NCI-H526 (cell line): ENCODE results near the gene DENND2A.
"Not testable (repeated sequence)": the region's sequence is repeated elsewhere in the genome, so short reads cannot be mapped to it uniquely, and the experiment has no call there.

Source experiments
- DNase-seq, 2 experiments: peaks; one replicate each; lab custom pipeline; 2025; lab: John Stamatoyannopoulos, UW

Gene DENND2A, protein sequence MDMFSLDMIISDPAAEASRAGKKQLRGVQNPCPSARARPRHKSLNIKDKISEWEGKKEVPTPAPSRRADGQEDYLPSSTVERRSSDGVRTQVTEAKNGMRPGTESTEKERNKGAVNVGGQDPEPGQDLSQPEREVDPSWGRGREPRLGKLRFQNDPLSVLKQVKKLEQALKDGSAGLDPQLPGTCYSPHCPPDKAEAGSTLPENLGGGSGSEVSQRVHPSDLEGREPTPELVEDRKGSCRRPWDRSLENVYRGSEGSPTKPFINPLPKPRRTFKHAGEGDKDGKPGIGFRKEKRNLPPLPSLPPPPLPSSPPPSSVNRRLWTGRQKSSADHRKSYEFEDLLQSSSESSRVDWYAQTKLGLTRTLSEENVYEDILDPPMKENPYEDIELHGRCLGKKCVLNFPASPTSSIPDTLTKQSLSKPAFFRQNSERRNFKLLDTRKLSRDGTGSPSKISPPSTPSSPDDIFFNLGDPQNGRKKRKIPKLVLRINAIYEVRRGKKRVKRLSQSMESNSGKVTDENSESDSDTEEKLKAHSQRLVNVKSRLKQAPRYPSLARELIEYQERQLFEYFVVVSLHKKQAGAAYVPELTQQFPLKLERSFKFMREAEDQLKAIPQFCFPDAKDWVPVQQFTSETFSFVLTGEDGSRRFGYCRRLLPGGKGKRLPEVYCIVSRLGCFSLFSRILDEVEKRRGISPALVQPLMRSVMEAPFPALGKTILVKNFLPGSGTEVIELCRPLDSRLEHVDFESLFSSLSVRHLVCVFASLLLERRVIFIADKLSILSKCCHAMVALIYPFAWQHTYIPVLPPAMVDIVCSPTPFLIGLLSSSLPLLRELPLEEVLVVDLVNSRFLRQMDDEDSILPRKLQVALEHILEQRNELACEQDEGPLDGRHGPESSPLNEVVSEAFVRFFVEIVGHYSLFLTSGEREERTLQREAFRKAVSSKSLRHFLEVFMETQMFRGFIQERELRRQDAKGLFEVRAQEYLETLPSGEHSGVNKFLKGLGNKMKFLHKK

DNA sequence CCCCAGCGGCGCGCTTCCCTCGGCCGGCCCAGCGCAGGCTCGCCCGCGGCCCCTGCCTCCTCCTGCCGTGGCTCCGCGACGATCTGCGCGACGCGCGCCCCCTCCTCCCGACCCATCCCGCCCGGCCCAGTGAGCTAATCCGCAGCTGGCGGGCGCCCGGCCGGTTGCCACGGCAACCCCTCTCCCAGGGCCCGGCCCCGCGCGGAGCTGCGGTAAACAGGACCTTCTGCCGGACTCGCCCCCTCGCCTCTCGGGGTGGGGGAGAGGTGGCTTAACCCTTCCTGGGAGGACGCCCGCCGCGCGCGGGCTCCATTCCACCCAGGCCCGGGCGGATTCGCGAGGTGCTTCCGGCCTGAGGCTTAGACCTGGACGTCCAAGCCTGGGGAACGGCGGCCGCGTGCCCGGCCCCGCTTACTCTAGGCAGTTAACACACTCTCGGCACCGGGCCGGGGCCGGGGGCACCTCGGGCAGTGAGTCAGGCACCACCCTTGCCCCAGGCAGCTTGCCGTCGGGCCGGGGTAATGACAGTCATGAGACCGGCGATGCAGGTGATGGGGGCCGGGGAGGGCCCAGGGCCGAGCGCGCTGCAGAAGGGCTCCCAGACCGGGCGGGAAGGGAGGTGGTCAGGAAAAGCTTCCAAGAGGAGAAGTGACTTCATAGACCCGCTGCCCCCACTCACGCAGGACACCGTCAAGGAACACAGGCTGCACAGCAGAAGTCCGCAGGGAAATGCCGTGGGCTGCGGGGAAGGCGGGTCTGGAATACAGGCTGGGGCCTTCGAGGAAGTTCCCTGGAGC, at the start of gene DENND2A:
TSS of gene DENND2A (minus strand) at position 87 of the 797 bp plus-strand sequence. CDS start 38,416 bp downstream, outside the sequence.
- DNase-seq: peak; percentile 29 to 90

DNA sequence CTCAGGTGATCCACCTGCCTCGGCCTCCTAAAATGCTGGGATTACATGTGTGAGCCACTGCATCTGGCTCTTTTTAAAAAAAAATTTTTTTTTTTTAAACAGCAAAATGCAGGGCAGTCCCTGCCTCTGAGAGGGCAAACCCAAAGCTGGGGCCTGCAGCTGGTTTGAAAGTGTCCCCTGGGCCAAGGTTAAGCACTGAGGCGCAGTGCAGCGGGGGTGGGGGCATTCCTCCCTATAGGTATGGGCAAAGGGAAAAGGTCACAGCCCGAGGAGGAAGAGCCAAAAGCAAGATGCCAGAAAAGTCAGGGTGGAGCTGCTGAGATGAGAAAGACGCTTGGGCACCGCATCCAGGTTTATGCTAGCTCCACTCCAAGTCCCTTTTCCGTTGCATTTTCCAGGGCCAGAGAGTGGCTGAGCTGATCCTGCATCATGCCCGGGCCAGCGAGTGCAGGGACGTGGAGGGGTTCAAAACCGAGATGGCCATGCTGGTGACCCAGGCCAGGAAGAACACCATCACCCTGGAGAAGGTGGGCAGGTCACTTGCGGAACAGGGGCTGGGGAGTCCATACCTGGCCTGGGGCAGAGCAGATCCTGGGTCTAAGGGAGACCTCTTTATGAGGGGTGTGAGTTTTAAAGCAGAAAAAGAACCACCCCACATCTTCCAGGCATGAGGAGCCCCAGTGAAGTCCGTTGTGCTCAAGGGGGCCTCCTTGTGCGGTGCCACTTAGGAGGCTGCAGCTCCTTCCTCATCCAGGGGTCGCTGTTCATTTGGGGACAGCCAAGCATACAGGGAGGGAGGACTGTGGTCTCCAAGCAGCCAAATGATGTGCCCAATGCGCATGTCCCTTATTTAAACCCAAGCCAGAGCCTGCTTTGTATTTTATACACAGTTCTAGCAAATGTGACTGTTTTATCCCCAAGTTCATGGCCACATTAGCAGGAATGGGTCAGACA, 48.9 kb upstream of the DENND2A start:
- no peak for DNase-seq

DNA sequence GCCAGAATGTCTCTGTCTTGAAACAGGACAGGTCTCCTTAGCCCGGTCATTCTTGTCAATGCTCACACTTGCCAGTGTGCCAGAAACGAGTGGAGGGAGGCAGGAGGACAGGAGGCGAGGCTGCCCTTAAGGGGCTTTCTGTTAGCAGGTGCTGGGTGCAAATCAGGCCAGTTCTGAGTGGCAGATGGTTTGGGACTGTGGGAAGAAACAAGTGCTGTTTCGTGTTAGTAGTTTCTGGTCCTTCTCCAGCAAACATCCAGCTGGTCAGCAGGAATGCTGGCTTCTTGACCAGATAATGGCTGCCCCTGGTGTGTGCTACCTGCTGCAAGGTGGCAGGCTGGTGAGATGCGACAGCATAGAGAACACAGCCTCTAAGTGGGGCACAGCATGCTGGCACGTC, 47.7 kb upstream of the DENND2A start:
- no peak for DNase-seq

DNA sequence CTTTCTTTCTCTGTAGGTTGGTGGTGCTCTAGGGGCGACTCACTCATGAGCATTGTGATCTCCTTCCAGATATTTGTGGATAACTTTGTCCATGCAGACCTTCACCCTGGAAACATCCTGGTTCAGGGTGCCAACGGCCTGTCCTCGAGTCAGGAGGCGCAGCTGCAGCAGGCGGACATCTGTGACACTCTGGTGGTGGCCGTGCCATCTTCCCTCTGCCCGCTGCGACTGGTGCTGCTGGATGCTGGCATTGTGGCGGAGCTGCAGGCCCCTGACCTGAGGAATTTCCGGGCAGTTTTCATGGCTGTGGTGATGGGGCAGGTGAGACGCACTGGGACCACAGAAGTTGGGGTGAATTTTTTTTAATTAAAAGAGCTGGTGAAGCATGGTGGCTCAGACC, 46.3 kb upstream of the DENND2A start:
- no peak for DNase-seq

DNA sequence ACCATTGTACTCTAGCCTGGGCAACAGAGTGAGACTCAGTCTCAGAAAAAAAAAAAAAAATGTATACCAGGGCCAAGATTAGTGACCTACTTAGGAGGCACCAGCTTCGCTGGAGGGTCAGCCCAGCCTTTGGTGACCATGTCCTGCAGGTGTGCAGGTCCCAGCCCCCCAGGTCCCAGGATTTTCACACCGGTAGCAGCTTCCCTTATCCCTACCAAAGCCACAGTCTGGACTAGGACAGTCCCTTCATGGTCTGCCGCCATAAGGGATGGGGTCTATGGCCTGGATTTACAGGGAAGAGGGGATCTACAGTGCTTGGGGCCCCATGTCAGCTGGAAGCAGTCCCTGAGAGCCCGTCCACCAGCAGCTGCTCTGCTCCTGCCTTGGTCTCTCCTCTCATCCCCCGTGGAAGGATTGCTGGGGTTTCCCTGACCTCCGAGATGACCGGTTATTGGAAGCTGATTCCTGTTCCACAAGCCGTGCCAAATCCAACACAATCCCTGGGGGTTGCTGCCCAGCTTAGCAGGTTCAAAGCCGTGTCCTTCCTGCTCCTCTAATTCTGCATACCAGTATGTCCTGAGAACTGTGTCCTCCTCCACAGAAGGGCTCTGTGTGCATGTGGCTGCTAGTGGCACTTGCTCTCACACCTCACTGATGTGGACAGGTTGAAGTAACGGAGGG, 44.9 kb upstream of the DENND2A start:
- DNase-seq: no peak

DNA sequence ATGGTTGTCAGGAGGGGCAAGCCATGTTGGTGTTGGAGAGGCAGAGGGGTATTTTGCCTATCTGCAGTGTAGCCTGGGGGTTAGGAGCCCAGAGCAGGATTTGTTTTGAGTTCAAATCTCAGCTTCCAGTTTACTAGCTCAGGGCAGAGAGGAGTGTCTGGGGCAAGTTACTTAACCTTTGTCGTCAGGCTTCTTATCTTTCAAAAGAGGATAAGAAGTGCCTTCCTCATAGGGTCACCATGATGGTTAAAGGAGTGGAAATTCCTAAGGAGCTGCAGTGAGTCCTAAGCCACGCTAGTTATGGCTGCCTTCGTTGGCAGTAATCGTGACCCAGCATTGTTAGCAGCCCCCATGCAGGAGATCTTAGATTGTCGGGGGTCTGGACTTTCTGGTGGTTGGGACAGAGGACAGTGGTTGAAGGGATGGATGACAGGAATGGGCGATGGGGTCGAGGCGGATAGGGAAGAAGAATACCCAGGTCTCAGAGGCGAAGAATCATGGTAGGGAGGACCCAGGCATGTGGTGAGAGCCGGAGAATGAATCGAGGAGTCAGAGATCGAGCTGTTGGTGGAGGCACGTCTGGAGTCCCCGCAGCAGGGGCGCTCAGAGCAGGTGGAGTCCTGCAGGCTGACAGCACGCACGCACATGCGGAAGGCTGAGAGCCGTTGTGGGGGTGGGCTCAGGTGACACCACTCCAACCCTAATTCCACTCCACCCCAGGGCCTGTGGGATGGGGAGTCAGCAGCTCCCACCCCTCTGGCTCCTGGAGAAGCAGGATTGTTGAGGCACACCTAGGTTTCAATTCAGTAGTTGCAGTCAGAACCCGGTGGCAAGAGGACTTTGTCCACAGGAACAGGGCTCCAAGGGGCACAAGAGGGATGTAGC, 43.7 kb upstream of the DENND2A start:
- no peak for DNase-seq

DNA sequence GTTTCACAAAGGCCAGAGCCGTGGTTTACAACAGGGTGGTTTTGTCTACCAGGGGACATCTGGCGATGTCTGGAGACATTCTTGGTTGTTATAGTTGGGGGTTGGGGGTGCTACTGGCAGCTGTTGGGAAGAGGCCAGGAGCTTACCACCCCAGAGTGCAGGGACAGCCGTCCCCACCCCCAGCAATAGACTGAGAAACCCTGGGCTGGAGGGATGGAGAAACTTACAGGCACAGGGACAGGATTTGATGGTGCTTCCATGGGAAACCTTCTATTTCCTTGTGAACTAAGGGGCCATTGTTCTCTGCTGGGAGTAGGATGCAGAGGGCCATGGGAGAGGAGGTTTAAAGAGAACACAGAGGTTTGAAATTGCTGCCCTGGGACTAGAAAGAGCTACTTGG, 43.0 kb upstream of the DENND2A start:
- no peak for DNase-seq

DNA sequence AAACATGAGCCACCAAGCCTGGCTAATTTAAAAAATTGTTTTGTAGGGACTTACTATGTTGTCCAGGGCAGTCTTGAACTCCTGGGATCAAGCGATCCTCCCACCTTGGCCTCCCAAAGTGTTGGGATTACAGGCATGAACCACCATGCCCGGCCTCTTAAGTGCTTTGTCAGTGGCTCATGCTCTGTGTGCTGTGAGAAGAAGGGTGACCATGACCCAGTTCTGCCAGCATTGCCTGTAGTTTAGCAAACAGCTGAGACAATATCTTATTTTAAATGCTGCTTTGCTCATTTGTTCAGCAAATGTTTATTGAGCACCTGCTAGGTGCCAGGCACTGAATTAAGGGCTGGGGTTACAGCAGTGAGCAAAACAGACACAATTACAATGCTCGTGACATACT, 41.2 kb upstream of the DENND2A start:
- no peak for DNase-seq

DNA sequence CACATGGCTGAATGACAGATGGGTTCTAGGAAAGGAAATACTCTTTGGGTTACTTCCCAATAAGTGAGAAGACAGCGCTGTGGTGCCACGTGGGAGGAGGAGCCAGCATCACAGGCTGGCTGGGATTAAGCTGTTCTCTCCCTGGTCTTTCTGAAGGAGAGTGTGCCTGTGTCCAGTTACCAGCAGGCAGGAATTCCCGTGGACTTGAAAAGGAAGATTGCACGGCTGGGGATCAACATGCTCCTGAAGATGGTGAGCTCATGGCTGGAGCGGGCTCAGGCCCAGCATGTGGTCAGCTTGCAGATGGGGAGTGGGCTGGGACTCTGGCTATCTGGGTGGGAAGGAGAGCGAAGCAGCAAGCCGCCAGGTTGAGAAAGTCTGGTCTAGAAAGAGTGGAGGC, 40.3 kb upstream of the DENND2A start:
- DNase-seq: no peak

DNA sequence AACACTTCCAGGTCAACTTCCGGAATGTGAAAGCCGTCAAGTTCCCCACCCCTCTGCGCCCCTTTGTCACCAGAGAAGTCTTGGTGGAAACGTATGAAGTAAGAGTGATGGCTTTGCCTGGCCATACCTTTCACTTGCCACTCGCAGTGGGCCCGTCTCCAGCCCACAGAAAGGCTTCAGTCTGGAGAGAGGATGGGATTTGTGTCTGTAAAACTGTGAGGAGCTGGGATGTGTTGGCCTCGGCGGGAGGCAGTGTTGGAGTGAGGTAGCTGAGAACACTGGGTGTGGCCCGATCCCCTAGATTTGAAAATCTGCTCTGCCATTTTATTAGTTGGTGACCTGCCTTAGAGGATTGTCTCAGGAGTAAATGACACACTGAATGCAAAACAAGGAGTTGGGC, 38.6 kb upstream of the DENND2A start:
- DNase-seq: no peak

DNA sequence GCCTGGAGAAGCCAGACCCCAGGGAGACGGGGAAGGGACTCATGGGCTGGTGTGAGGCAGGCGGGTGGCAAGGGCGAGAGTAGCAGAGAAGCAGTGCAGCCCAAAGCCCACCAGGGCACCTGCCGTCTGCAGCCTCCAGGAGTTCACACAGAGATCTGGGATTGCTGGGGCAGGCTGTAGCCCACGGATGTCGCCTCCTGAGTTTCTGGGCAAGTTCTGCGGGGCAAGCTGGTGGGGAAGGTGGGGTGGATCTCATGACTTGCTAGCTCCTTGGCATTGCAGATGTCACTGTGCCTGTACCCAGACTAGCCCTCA, 38.2 kb upstream of the DENND2A start:
- DNase-seq: no peak

DNA sequence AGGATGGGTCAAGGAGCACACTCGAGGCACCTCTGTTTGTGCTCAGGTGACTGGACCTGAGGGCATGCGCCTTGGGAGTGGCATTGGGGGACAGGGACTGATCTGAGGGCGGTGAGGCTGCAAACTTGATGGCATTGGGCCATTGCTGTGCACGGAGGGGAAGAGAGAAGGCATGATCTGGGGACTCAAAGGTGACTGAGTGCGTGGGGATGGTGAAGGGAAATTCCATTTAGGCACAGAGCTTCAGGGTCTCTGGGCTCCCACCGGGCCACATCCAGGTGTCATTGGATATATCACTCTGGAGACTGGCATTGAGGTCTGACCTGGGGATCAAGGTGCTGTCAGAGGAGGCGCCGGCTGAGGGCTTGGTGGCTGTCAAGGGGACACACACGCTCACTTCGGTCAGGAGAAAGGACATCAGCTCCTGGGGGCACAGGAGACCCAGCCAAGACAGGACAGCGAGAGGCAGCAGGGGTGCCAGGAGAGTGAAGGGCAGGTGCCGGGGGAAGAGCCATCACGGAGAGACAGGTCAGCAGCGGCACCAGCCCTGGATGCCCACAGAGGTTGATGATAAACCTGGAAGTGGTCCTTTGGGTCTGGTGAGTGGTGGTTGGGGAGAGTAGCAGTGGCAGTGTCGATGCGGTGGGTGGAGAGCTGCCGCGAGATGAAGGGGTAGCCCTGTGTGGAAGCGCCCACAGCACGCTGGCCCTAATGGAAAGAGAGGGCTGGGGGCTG, 37.6 kb upstream of the DENND2A start:
- DNase-seq: no peak

DNA sequence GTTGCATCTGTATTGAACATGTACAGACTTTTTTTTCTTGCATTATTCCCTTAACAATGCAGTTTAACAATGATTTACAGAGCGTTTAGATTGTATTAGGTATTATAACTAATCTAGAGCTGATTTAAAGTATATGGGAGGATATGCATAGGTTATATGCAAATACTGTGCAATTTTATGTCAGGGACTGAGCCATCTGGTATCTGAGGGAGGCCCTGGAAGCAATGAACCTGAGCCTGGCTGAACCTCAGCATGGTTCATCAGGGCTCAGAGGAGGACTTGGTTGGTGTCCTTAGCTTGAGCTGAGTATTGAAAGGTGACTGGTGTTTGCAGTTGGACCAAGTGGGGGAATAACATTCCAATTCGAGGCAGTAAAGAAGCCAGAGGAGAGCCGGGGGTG, 36.9 kb upstream of the DENND2A start:
- DNase-seq: peak; percentile 8 to 63

DNA sequence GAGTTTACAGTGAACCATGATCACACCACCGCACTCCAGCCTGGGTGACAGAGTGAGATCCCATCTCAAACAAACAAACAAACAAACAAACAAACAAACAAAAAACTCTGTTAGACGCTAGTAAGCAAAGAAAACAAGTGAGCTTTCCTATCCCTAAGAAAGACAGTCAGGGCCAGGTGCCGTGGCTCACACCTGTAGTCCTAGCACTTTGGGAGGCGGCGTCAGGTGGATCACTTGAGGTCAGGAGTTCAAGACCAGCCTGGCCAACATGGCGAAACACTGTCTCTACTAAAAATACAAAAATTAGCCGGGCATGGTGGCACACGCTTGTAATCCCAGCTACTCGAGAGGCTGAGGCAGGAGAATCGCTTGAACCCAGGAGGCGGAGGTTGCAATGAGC, 36.3 kb upstream of the DENND2A start:
- not testable (repeated sequence) for DNase-seq

DNA sequence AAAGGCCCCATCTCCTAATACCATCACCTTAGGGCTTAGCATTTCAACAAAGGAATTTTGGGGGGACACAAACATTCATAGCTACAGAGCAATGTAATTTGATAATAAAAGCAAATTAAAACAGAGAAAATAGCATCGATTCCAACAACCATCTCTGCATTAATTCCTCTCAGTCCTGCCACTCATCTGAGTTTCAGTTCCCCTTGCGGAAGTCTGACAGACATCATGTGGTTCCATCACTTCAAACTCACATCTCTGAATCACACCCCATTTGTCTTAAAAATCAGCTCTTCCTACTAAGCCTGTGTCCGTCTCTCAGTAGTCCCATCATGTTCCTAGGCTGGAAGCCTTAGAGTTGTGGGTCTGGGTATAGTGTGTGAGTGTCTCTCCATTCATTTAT, 35.7 kb upstream of the DENND2A start:
- no peak for DNase-seq

DNA sequence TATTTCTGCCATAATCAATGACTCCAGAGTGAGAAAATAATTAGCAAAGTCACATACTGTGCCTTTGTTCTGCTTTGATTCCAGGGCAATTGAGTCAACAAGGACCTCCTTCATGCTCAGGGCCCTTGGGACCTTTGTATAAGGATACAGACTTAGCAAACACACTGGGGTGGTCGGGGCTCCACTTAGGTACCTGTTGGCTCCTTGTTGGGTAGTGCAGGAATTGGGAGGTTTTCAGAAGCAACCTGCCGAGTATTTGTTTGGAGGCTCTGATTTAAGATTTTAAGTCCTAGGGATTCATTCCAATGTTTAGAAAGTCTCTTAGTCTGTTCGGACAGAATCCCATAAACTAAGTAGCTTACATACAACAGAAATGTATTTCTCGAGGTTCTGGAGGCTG, 35.1 kb upstream of the DENND2A start:
- no peak for DNase-seq

DNA sequence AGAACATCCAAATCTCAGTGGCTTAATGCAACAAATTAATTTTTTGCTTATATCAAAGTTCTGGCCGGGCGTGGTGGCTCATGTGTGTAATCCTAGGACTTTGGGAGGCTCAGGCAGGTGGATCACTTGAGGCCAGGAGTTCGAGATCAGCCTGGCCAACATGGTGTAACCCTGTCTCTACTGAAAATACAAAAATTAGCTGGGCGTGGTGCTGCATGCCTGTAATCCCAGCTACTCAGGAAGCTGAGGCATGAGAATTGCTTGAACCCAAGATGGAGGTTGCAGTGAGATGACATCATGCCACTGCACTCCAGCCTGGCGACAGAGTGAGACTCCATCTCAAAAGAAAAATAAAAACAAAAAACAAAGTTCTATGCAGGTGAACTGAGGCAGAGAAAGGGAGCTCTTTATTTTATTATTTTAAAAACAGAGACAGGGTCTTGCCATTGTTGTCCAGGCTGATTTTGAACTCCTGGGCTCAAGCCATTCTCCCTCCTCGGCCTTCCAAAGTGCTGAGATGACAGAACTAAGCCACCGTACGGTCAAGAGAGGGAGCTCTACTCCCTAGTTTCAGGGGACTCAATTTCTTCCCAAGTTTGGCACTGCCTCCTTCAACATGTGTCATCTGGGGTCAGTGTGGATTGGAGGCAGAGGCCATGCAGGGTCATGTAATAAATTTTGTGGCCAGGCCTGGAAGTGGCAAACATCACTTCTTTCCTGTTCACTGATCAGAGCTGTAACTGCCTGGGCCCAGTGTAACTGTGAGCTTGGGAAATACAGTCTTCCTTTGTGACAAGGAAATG, 34.5 kb upstream of the DENND2A start:
- DNase-seq: peak in 1 of 2 experiments; percentile 62

DNA sequence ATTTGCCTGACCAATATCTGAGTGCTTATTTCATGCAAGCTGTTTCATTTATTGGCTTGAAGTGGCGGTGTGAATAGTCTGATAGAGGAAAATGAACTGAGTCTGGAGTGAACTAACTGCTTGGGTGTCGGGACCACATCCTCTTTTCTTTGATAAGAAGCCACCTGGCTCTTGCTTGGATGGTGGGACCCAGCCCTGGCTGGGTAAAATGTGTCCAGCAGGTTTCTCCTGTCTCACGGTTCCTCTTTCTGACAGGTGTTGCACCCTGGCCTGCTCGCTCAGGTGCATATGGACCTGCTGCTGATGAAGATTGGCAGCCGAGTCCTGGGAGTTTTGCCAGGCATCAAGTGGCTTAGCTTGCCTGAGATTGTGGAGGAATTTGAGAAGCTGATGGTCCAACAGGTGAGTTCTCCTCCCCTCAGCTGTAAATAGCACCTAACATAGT, 33.8 kb upstream of the DENND2A start:
- DNase-seq: peak; percentile 84 to 88
